KBM-7 (cell line): ENCODE results near the gene CCDC81.
"Not testable (repeated sequence)": the region's sequence is repeated elsewhere in the genome, so short reads cannot be mapped to it uniquely, and the experiment has no call there.

Experiments used
- DNase-seq: peaks from one replicate; pipeline ENCODE4 v3.0.0-alpha.2; 2015
- in situ Hi-C: fragments of 300-500 bp; cut with MboI; formaldehyde crosslinking; loops from 2 replicates; pipeline ENCODE4 v1.14.3; 2020; ENCODE audit warnings: low sequenced_read_pairs, low pct_unique_long_range_greater_than_20kb, mixed read lengths

Gene CCDC81

GRCh38 chr11:86374586-86374985 is at the start of gene CCDC81:
CCDC81 (plus strand) TSS chr11:86374887; CDS start chr11:86375164, 277 bp downstream.
- in situ Hi-C loops: no loop called here
- DNase-seq: no peak

- in situ Hi-C loops: no loop called here
- peak; percentile 14 for DNase-seq
These were observed 39.4 kb upstream of the CCDC81 start for GRCh38 chr11:86335131-86335767.

- no peak for DNase-seq
- in situ Hi-C loops: no loop called here
These were observed 37.5 kb upstream of the CCDC81 start for GRCh38 chr11:86337227-86337626.

GRCh38 chr11:86341382-86341781 is 33.3 kb upstream of the CCDC81 start:
- in situ Hi-C loops: no loop called here
- DNase-seq: no peak

- in situ Hi-C loops: no loop called here
- DNase-seq: no peak
These were observed 28.2 kb upstream of the CCDC81 start for GRCh38 chr11:86346513-86346912.

- in situ Hi-C loops: no loop called here
- no peak for DNase-seq
These were observed 19.4 kb upstream of the CCDC81 start for GRCh38 chr11:86355256-86355655.

- DNase-seq: not testable (repeated sequence)
These were observed 17.3 kb upstream of the CCDC81 start for GRCh38 chr11:86357412-86357811.

GRCh38 chr11:86358720-86359119 is 16.0 kb upstream of the CCDC81 start:
- no peak for DNase-seq
- in situ Hi-C loops: no loop called here

More at GRCh38 chr11:86357412-86357811, 17.3 kb upstream of the CCDC81 start:
- in situ Hi-C loops: not testable (repeated sequence)

- in situ Hi-C loops: no loop called here
- no peak for DNase-seq
These were observed 13.8 kb upstream of the CCDC81 start for GRCh38 chr11:86360775-86361395.

- DNase-seq: no peak
- in situ Hi-C loops: no loop called here
These were observed 11.3 kb upstream of the CCDC81 start for GRCh38 chr11:86363424-86363823.

- in situ Hi-C loops: no loop called here
- DNase-seq: no peak
These were observed 9.1 kb upstream of the CCDC81 start for GRCh38 chr11:86365546-86365945.

- DNase-seq: no peak
- in situ Hi-C loops: no loop called here
These were observed 5.0 kb upstream of the CCDC81 start for GRCh38 chr11:86369668-86370067.

- no peak for DNase-seq
- in situ Hi-C loops: no loop called here
These were observed 4.5 kb upstream of the CCDC81 start for GRCh38 chr11:86370171-86370570.

GRCh38 chr11:86370922-86371594 is 3.6 kb upstream of the CCDC81 start:
- peak; percentile 50 for DNase-seq
- in situ Hi-C loops: no loop called here

GRCh38 chr11:86372041-86372440 is 2.6 kb upstream of the CCDC81 start:
- no peak for DNase-seq

GRCh38 chr11:86372586-86372985 is 2.1 kb upstream of the CCDC81 start:
- in situ Hi-C loops: no loop called here
- DNase-seq: no peak

More at GRCh38 chr11:86372041-86372440, 2.6 kb upstream of the CCDC81 start:
- in situ Hi-C loops: no loop called here

GRCh38 chr11:86374069-86374468 is 618 bp upstream of the CCDC81 start:
- DNase-seq: no peak
- in situ Hi-C loops: no loop called here

- no peak for DNase-seq
These were observed 3.3 kb downstream of the CCDC81 start for GRCh38 chr11:86377972-86378371.

GRCh38 chr11:86380295-86381059 is 5.8 kb downstream of the CCDC81 start:
- in situ Hi-C loops: no loop called here
- no peak for DNase-seq

More at GRCh38 chr11:86377972-86378371, 3.3 kb downstream of the CCDC81 start:
- in situ Hi-C loops: no loop called here
